22Rv1 (cell line): ENCODE results near the gene DMKN.
"Not testable (repeated sequence)": the region's sequence is repeated elsewhere in the genome, so short reads cannot be mapped to it uniquely, and the experiment has no call there.

Experiments used
- H3K27ac ChIP-seq: fragments of 450-650 bp; 2 replicates; pipeline ENCODE4 v1.5.1; 2017
- CTCF ChIP-seq: fragments of 450-650 bp; IDR thresholded peaks from 2 replicates; pipeline ENCODE4 v1.5.1; 2017; ENCODE audit warnings: mild to moderate bottlenecking
- ZFX ChIP-seq: fragments of 450-650 bp; IDR thresholded peaks from 2 replicates; pipeline ENCODE4 v1.6.1; 2017; ENCODE audit warnings: antibody characterized with exemption, borderline replicate concordance

The DMKN gene

GRCh38 chr19:35484252-35485036 lies 29.0 kb downstream of the DMKN start:
- H3K27ac ChIP-seq: no peak overlapping the region
- TF ChIP-seq CTCF (no peak), ZFX (no peak)

GRCh38 chr19:35483089-35483488 lies 30.4 kb downstream of the DMKN start:
- TF ChIP-seq ZFX (no peak), CTCF (no peak)
- no peak overlapping the region for H3K27ac ChIP-seq

GRCh38 chr19:35478794-35479677 lies 34.4 kb downstream of the DMKN start:
- TF ChIP-seq CTCF: peak; percentile 75
- no peak for TF ChIP-seq ZFX
- peak overlapping the region; percentile 78 for H3K27ac ChIP-seq

GRCh38 chr19:35476149-35476548 lies 37.3 kb downstream of the DMKN start:
- no peak overlapping the region for H3K27ac ChIP-seq
- no peak for TF ChIP-seq ZFX
- peak; percentile 56 for TF ChIP-seq CTCF

GRCh38 chr19:35474594-35474993 lies 38.9 kb downstream of the DMKN start:
- H3K27ac ChIP-seq: not testable (repeated sequence)

- no peak for TF ChIP-seq CTCF
- no peak for TF ChIP-seq ZFX
- H3K27ac ChIP-seq: no peak overlapping the region
Measured at GRCh38 chr19:35474104-35474503, 39.3 kb downstream of the DMKN start.

- no peak for TF ChIP-seq ZFX
- no peak for TF ChIP-seq CTCF
- no peak overlapping the region for H3K27ac ChIP-seq
Measured at GRCh38 chr19:35471946-35472345, 41.5 kb downstream of the DMKN start.

GRCh38 chr19:35471075-35471474 lies 42.4 kb downstream of the DMKN start:
- H3K27ac ChIP-seq: not testable (repeated sequence)
